Measurements from ENCODE around the gene CCR9. TPM values are rescaled to one million over a fixed set of nuclear protein-coding genes. Genes with fewer than 3 reads are reported as not detected.

CCR9 gene
- total and polyA plus RNA-seq, 7 experiments from 2014 or later = 0.31 to 0.66 (median 0.48) TPM; not detected in 1

DNA sequence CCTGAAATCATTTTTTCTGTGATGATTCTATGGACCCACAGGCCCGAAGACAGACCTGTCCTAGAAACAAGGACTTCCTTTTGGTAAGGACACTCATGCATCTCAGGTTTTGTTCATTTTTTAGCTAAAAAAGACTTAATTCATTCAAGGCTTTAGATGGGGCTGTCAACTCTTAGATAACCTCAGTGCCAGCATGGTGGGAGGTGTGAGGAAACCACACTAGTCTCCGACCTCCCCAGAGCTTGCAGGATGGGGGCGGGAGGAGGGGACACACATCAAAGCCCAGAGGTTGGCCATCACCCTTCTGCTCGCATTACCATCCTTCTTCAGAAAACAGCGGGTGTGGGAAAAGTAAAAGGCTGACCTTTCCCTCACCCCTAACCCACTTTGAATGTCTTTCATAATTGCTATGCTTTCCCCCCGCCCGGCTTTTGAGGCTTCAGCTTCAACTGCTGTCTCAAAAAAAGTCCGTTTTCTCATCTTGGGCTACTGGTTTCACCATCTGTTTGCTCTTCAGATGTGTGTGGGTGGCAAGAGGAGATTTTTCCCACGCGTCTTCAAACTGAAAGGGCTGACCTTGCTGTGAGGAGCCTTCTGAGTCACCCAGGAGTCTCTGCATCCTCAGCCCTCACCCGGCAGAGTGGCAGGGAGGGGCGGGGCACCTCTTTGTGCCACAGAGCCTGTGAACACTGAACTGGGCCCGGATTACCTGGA, 29.3 kb downstream of the CCR9 start:
- peak overlapping the region; percentile 53 for H3K4me3 ChIP-seq (ENCODE audit: low read length)
- Mint-ChIP-seq H3K9me3 (no peaks in the 10 kb centered on the region), H3K4me1 (peaks cover 17 to 45% (median 25%) of the 10 kb centered on the region in 7 donors), H3K27ac (peak overlapping the region; percentile 36 to 82 (median 69)), H3K36me3 (peaks cover 0 to 15% (median 9%) of the 10 kb centered on the region in 5 donors), H3K4me3 (peak overlapping the region; percentile 70 to 90 (median 83)), H3K27me3 (peaks cover 0 to 41% (median 0%) of the 10 kb centered on the region in 5 donors)
- CTCF ChIA-PET = interaction anchor here (0.9 kb wide), 1 partner anchor 163 kb away, joined by 3 read pairs; no protein-coding TSS in a partner anchor
- H3K27me3 ChIP-seq (ENCODE audit: control insufficient read depth in 2 of 2, insufficient read depth in 2 of 2, low read length in 2 of 2) = no peaks in the 10 kb centered on the region
- intact Hi-C loops (cut with micrococcal nuclease) = loop anchor here (2.0 to 5.0 kb wide), 2 partner anchors 45 to 73 kb away; partner anchors contain the start of gene LZTFL1 (in 2 of the 2)
- POLR2A ChIA-PET = no interaction called here
- DNase-seq (peak in 8 of 9 donors; percentile 24 to 81 (median 38)), ATAC-seq (peak; percentile 86)
- peaks cover 15 to 24% of the 10 kb centered on the region in 2 donors for H3K4me1 ChIP-seq (ENCODE audit: control insufficient read depth in 2 of 2, insufficient read depth in 2 of 2, low read length in 2 of 2)
- H3K36me3 ChIP-seq (ENCODE audit: control insufficient read depth in 2 of 3, insufficient read depth in 3 of 3, low read length in 3 of 3) = peaks cover 0 to 24% (median 3%) of the 10 kb centered on the region in 3 experiments
- H3K9me3 ChIP-seq (ENCODE audit: control insufficient read depth in 2 of 3, low read length in 3 of 3) = no peaks in the 10 kb centered on the region
- no peak overlapping the region for H3K27ac ChIP-seq (ENCODE audit: low read depth, low read length)

DNA sequence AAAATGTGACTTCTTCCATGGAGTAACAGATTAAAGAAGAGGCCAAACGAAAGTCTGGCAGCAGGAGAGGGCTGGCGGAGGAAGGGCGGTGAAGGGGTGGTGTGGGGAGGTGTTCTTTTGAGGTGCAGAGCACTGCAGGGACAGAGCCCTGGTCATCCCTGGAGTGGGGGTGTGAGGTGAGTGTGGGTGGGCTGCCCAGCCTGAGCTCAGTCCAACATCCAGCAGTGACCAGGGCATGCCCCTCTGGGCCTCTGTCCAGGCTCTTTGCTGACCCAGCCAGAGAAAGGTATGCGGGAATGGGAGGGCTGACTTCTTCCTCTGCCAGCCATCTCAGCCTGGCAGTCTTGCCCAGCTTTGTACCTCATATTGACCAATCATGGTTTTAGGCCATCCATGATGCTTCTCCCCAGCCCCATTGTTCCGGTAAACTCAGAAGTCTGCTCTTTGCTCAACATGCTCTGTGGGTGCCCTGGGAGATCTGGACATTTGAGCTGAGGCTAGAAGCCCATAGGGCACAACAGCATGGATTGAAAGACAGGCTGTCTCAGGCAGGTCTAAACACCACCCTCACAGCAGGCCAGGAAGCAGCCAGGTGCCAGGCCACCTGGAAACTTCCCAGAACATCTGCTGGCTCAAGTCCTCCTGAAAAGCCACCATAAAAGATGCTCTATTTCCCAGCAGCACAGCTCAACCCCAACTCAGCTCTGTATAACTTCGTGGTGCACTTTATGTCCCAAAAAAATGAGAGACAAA, 31.0 kb downstream of the CCR9 start:
- Mint-ChIP-seq H3K36me3 (peaks cover 6 to 23% (median 6%) of the 10 kb centered on the region in 5 donors), H3K27ac (peak overlapping the region in 1 of 9 donors; percentile 38), H3K27me3 (peaks cover 0 to 30% (median 0%) of the 10 kb centered on the region in 5 donors), H3K4me1 (peaks cover 20 to 48% (median 31%) of the 10 kb centered on the region in 7 donors), H3K4me3 (no peak overlapping the region), H3K9me3 (no peaks in the 10 kb centered on the region)
- no peaks in the 10 kb centered on the region for H3K9me3 ChIP-seq (ENCODE audit: control insufficient read depth in 2 of 3, low read length in 3 of 3)
- H3K27ac ChIP-seq (ENCODE audit: low read depth, low read length) = no peak overlapping the region
- H3K4me1 ChIP-seq (ENCODE audit: control insufficient read depth in 2 of 2, insufficient read depth in 2 of 2, low read length in 2 of 2) = peaks cover 24 to 28% of the 10 kb centered on the region in 2 donors
- H3K4me3 ChIP-seq (ENCODE audit: low read length) = no peak overlapping the region
- intact Hi-C loops (cut with micrococcal nuclease) = loop anchor here (2.0 to 5.0 kb wide), 2 partner anchors 47 to 75 kb away; partner anchors contain the start of gene LZTFL1 (in 2 of the 2)
- ATAC-seq (no peak), DNase-seq (no peak)
- H3K27me3 ChIP-seq (ENCODE audit: control insufficient read depth in 2 of 2, insufficient read depth in 2 of 2, low read length in 2 of 2) = no peaks in the 10 kb centered on the region
- H3K36me3 ChIP-seq (ENCODE audit: control insufficient read depth in 2 of 3, insufficient read depth in 3 of 3, low read length in 3 of 3) = peaks cover 0 to 34% (median 3%) of the 10 kb centered on the region in 3 experiments
- ChIA-PET CTCF (interaction anchor here (0.7 kb wide), 1 partner anchor 20 kb away, joined by 3 read pairs; no protein-coding TSS in a partner anchor), POLR2A (interaction anchor here (0.7 kb wide), 1 partner anchor 48 kb away, joined by 4 read pairs; no protein-coding TSS in a partner anchor)

DNA sequence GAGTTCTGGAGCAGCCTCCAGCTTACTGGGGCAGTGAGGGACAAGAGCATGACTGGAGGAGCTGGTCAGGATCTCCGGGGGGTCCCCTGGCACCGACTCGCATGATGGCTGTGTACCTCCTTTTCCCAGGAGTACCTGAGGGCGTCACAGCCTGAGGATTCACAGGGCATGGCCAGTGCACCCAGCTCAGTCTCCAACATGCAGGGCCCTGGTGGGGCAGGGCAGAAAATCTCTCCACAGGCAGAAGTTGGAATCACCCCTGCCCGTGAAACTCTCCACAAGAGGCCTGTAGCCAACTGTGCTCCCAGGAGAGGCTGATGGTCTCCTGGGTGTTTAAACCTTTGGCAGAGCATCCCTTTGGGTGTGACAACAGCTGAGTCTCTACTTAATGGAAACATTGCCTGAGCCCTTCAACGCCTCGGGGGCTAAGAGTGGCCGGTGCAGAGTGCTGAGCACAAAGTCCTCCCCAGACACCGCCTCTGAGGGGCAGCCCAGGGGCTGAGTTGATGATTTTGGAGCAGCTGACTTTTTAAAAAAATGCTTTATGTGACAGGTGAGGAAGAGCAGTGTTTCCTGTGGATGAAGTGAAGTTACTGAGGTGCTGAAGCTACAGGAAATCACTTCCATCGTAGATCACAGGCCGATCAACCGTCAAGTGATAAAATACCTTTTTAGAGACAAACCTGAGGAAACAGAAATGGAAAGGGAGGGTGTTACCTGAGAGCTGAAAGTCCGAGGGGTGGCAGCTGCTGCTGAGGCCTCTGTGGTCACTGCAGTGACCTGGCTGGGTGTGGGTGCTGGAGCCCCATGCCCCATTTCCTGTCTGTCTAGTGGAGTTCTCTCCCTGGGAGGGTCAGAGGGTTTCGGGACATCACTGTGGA, 35.1 kb downstream of the CCR9 start:
- Mint-ChIP-seq H3K4me3 (peak overlapping the region in 8 of 10 donors; percentile 0 to 72 (median 40)), H3K27ac (peak overlapping the region in 8 of 9 donors; percentile 16 to 87 (median 73)), H3K9me3 (no peaks in the 10 kb centered on the region), H3K4me1 (peaks cover 3 to 35% (median 21%) of the 10 kb centered on the region in 7 donors), H3K27me3 (no peaks in the 10 kb centered on the region), H3K36me3 (peaks cover 6 to 47% (median 25%) of the 10 kb centered on the region in 5 donors)
- ChIA-PET CTCF (interaction anchor here (1.1 kb wide), 1 partner anchor 159 kb away, joined by 3 read pairs; no protein-coding TSS in a partner anchor), POLR2A (interaction anchor here (0.7 kb wide), 1 partner anchor 164 kb away, joined by 6 read pairs; no protein-coding TSS in a partner anchor)
- Histone ChIP-seq H3K9me3 (ENCODE audit: control insufficient read depth in 2 of 3, low read length in 3 of 3) (no peaks in the 10 kb centered on the region), H3K27ac (ENCODE audit: low read depth, low read length) (no peak overlapping the region), H3K27me3 (ENCODE audit: control insufficient read depth in 2 of 2, insufficient read depth in 2 of 2, low read length in 2 of 2) (no peaks in the 10 kb centered on the region), H3K4me1 (ENCODE audit: control insufficient read depth in 2 of 2, insufficient read depth in 2 of 2, low read length in 2 of 2) (peaks cover 5 to 14% of the 10 kb centered on the region in 2 donors), H3K36me3 (ENCODE audit: control insufficient read depth in 2 of 3, insufficient read depth in 3 of 3, low read length in 3 of 3) (peaks cover 0 to 53% (median 20%) of the 10 kb centered on the region in 3 experiments), H3K4me3 (ENCODE audit: low read length) (no peak overlapping the region)
- DNase-seq (no peak), ATAC-seq (no peak)
- intact Hi-C loops (cut with micrococcal nuclease) = no loop called here

DNA sequence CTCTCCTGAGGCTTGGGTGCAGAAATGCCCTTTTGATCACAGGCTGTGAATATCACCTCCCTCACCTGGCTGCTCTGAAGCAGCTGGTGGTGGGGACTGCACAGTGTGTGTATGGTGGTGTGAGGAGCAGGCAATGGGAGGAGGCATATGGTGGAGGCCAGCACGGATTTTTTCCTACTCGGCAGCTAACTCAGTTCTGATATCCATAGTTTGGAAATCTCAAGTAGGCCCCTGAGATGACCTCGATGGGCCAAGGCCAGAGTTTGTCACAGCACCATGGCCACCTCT, 35.6 kb downstream of the CCR9 start:
- H3K36me3 Mint-ChIP-seq = peaks cover 6 to 53% (median 30%) of the 10 kb centered on the region in 5 donors
- POLR2A ChIA-PET = no interaction called here

DNA sequence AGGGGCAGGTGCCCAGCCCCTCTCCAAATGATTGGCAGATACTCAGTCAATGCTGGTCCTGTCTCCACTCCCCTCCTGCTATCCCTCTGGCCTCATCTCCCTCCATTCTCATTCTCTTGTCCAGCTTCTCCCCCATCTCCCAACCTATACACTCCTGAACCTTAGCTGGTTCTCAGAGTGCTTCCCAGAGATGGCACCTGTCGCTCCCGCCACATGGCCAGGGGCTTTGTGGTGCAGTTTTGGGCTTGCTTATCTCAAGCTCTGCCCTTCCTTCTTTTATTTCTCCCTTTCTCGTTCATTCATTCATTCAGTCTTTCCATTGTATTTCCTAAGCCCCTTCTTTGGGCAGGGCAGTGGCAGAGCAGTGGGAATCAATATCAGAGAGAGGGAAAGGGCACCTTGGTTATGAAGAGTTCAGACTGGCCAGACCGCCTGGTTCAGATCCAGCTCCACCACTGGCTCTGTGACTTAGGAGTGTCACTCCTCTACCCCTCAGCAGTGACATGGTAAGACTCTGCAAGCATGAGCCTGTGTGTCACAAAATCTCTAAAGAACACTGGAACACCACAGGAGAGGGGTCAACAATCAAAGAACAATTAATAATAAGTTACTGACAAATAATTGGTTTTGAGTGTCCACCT, 36.7 kb downstream of the CCR9 start:
- Histone ChIP-seq H3K4me3 (ENCODE audit: low read length) (no peak overlapping the region), H3K4me1 (ENCODE audit: control insufficient read depth in 2 of 2, insufficient read depth in 2 of 2, low read length in 2 of 2) (peaks cover 0 to 13% of the 10 kb centered on the region in 2 donors), H3K27me3 (ENCODE audit: control insufficient read depth in 2 of 2, insufficient read depth in 2 of 2, low read length in 2 of 2) (no peaks in the 10 kb centered on the region), H3K27ac (ENCODE audit: low read depth, low read length) (no peak overlapping the region), H3K9me3 (ENCODE audit: control insufficient read depth in 2 of 3, low read length in 3 of 3) (no peaks in the 10 kb centered on the region), H3K36me3 (ENCODE audit: control insufficient read depth in 2 of 3, insufficient read depth in 3 of 3, low read length in 3 of 3) (peaks cover 3 to 53% (median 21%) of the 10 kb centered on the region in 3 experiments)
- DNase-seq (no peak), ATAC-seq (no peak)
- Mint-ChIP-seq H3K27me3 (no peaks in the 10 kb centered on the region), H3K36me3 (peaks cover 6 to 63% (median 39%) of the 10 kb centered on the region in 5 donors), H3K4me1 (peaks cover 2 to 30% (median 18%) of the 10 kb centered on the region in 7 donors), H3K9me3 (no peaks in the 10 kb centered on the region), H3K27ac (peak overlapping the region in 2 of 9 donors; percentile 32 to 60), H3K4me3 (peak overlapping the region in 1 of 10 donors; percentile 41)
- CTCF ChIA-PET = interaction anchor here (0.5 kb wide), 1 partner anchor 33 kb away, joined by 5 read pairs; no protein-coding TSS in a partner anchor
- intact Hi-C loops (cut with micrococcal nuclease) = no loop called here
- POLR2A ChIA-PET = no interaction called here

More for the DNA sequence above, 35.6 kb downstream of the CCR9 start:
- Mint-ChIP-seq H3K27me3 (no peaks in the 10 kb centered on the region), H3K27ac (peak overlapping the region in 7 of 9 donors; percentile 35 to 87 (median 71)), H3K4me1 (peaks cover 2 to 31% (median 19%) of the 10 kb centered on the region in 7 donors), H3K9me3 (no peaks in the 10 kb centered on the region), H3K4me3 (peak overlapping the region in 6 of 10 donors; percentile 0 to 51 (median 40))
- Histone ChIP-seq H3K27ac (ENCODE audit: low read depth, low read length) (no peak overlapping the region), H3K4me1 (ENCODE audit: control insufficient read depth in 2 of 2, insufficient read depth in 2 of 2, low read length in 2 of 2) (peaks cover 0 to 13% of the 10 kb centered on the region in 2 donors), H3K4me3 (ENCODE audit: low read length) (no peak overlapping the region), H3K36me3 (ENCODE audit: control insufficient read depth in 2 of 3, insufficient read depth in 3 of 3, low read length in 3 of 3) (peaks cover 0 to 53% (median 20%) of the 10 kb centered on the region in 3 experiments), H3K27me3 (ENCODE audit: control insufficient read depth in 2 of 2, insufficient read depth in 2 of 2, low read length in 2 of 2) (no peaks in the 10 kb centered on the region), H3K9me3 (ENCODE audit: control insufficient read depth in 2 of 3, low read length in 3 of 3) (no peaks in the 10 kb centered on the region)
- ATAC-seq (no peak), DNase-seq (no peak)
- CTCF ChIA-PET = interaction anchor here (1.1 kb wide), 1 partner anchor 158 kb away, joined by 3 read pairs; no protein-coding TSS in a partner anchor
- intact Hi-C loops (cut with micrococcal nuclease) = no loop called here

All from naive thymus-derived CD4-positive, alpha-beta T cell (primary cell).